D721Med (cell line): ENCODE results near the gene PTPN13.

ENCODE experiments used
- DNase-seq: peaks from one replicate; pipeline ENCODE4 v3.0.0; 2011; ENCODE audit warnings: low spot score; ENCODE audit not compliant: insufficient read length
- FAIRE-seq: peaks from 2 replicates; lab custom pipeline; 2011; peaks lifted over from hg19 to GRCh38; lab: Jason Lieb, UNC
- TF ChIP-seq, protein P1 (sequence below): IDR thresholded peaks from 2 replicates; pipeline ENCODE4 v1.5.1; 2012; ENCODE audit warnings: mild to moderate bottlenecking, control low read depth; ENCODE audit not compliant: insufficient read depth; ENCODE audit errors: missing control alignments

Gene PTPN13

DNA sequence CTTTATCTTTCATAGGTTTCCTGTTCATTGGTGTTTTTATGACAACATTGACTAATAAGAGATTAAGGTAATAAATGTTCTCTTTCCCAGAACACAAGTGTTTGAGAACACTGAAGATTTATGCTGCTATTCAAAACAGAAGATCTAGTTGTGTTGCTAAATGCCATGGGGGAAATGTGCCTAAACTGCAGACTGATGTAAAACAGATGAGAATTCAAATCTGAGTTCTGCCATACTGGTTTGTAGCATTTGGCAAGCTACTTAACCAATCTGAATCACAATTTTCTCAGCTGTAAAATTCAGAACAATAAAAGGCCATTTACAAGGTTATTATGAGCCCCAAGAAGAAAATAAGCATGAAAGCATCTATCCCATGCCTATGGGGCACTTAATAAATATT is 252.8 kb downstream of the PTPN13 start:
- DNase-seq (no peak), FAIRE-seq (no peak)
- TF ChIP-seq, protein P1, sequence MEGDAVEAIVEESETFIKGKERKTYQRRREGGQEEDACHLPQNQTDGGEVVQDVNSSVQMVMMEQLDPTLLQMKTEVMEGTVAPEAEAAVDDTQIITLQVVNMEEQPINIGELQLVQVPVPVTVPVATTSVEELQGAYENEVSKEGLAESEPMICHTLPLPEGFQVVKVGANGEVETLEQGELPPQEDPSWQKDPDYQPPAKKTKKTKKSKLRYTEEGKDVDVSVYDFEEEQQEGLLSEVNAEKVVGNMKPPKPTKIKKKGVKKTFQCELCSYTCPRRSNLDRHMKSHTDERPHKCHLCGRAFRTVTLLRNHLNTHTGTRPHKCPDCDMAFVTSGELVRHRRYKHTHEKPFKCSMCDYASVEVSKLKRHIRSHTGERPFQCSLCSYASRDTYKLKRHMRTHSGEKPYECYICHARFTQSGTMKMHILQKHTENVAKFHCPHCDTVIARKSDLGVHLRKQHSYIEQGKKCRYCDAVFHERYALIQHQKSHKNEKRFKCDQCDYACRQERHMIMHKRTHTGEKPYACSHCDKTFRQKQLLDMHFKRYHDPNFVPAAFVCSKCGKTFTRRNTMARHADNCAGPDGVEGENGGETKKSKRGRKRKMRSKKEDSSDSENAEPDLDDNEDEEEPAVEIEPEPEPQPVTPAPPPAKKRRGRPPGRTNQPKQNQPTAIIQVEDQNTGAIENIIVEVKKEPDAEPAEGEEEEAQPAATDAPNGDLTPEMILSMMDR = no peak

DNA sequence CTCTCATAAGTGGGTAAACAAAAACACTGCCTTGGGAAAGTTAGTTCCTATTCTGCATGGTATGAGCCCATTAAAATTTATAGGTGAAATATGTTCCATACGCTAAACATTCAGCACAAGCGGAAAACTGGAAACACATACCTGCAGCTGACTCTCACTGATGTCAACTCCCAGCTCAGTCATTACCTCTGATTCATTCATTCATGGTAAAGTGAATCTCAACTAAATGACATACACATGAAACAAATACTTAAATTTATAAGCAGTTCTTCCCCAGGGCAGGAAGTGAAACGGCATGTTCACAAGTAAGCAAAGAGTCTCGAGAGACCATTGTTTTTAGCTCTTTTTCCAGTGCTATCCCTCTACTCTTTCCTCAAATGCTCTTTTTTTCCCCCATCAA is 253.5 kb downstream of the PTPN13 start:
- TF ChIP-seq, protein P1 = no peak
- FAIRE-seq = no peak
- DNase-seq = no peak

DNA sequence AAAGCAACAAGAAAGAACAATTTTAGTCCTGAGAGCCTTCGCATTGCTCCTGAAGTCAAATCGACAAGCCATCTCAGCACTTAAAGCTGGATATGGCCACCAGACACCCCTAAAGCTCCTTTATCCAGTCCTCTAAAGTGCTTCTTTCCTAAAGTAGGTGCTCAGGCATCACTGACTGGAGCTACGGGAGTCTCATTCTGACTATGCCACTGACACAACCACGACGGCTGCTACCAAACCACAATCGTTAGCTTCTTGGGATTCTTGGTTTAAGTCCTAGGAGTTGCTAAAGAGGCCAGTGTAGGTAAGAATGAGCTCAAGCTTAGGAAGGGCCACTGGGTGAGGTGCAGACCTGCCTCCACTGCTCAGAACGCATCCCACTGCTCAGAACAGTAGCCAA is 254.0 kb downstream of the PTPN13 start:
- FAIRE-seq (no peak), DNase-seq (no peak)
- TF ChIP-seq, protein P1 = no peak

DNA sequence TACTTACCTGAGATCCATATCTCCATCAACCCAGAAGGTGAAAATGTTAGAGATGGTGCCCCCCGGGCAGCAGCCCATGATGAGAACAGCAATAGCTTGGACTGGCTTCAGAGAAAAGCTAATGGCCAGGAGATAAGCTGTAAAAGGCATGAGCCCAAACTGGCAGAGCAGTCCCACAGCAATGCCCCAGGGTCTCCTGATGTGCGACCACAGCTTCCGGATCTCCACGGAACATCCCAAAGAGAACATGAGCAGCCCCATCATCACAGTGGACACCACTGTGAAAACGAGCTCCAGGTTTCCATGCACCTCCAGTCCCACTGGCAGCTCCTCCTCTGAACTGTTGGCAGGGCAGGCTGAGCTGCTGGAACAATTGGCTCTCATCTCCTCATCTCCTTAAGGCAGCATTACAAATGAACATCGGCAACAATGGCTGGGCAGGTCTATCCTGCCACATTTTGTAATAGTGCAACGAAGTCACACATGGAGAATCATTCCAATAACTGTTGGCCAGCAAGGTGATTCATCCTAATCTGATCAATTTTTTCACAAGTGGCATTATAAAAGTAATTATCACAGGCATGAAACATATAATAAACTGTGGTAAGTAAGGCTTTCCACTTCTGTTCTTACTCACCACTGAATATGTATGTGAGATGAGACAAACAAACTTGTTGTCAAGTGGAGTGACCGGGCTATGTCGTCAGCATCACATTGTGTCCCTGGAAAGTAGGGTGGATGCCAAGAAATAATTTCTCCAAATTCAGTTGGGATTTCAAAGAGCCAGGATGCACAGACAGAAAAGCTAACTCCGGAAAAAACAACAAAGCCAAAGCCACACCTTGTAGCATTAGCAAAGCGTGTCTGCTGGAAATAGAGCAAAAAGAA is 254.9 kb downstream of the PTPN13 start, which contains the start of gene SLC10A6:
SLC10A6 (minus strand) TSS at position 653 of the 888 bp plus-strand sequence; CDS start at position 384, 269 bp downstream.
- TF ChIP-seq, protein P1 = no peak
- DNase-seq (no peak), FAIRE-seq (no peak)

DNA sequence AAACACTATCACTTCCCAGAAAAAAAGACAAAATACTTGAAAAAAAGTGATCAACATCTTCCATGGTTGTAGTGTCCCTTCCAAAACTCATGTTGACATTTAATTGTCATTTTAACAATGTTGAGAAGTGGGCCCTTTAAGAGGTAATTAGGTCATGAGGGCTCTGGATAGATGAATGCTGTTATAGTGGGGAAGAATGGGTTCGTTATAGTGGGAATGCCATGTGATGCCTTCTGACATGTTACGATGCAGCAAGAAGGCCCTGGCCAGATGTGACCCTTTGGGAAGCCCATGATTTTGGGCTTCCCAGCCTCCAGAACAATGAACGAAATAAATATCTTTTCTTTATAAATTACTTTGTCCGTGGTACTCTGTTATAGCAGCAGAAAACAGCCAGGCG is 259.1 kb downstream of the PTPN13 start:
- DNase-seq (no peak), FAIRE-seq (no peak)
- TF ChIP-seq, protein P1 = no peak

DNA sequence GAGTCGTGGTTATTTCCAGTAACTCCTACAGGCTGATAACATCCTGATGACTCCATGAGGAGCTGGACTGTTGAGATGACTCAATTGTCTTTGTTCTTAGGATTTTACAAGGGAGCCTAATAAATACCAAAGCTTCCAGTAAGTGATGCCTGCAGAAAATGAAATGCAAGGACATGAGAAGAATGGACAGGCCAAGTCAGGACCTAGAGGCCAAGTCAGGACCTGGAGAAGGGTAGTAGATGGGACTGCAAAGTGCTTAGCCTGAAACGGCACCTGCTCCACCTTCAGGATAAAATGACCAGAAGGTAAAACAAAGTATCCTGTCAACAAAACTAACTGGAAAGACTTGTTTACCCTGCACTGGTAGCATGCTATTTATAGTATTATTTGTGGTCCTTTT is 261.5 kb downstream of the PTPN13 start:
- no peak for FAIRE-seq
- TF ChIP-seq, protein P1 = no peak
- DNase-seq = no peak

DNA sequence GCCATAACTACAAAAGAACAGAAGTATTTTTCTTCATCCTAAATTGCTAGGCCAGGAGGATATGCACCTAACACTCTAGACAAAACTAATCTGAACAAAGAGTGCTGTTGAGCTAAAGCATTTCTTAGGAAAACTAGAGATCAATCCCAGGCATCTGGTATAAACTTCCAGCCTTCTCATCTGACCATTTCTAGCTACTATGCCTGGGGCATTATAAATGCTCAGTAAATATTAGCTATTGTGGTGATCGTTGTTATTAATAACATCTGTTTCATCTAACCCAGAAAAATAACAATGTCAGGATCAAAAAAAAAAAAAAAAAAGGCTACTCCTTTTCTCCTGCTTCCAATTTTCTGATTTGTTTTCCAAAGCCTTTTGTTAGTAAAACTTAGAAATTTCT is 262.8 kb downstream of the PTPN13 start:
- DNase-seq = no peak
- FAIRE-seq = no peak
- TF ChIP-seq, protein P1 = no peak
